Bronchial smooth muscle cell (primary cell): ENCODE data around the gene SERPINA5. TPM values are rescaled to one million over a fixed set of nuclear protein-coding genes. Genes with fewer than 3 reads are reported as not detected.

Experiments
- total RNA-seq: library from RNA; depleted of rRNA; stranded (reverse); fragments of >200 nt; gene quantifications from 2 replicates; pipeline ENCODE4 v1.2.1, GENCODE V29; 2014

SERPINA5 gene
- total RNA-seq: under 0.01 and 0.09 TPM in 2 replicates

GRCh38 chr14:94581127-94581999 is at the start of gene SERPINA5:
Gene SERPINA5 (plus strand): TSS chr14:94581426. CDS start chr14:94587363, 5,937 bp downstream.

GRCh38 chr14:94560751-94561655 is 20.2 kb upstream of the SERPINA5 start, which contains the start of gene SERPINA4:
Gene SERPINA4 (plus strand): TSS chr14:94561442. CDS start chr14:94563483, 2,041 bp downstream.

GRCh38 chr14:94612174-94612573 is 30.9 kb downstream of the SERPINA5 start, which contains the start of gene SERPINA3:
Gene SERPINA3 (plus strand): TSS chr14:94612391. CDS start chr14:94614442, 2,051 bp downstream.

Other genes starting within 250 kb of the SERPINA5 start
- gene SERPINA2, start 214.7 kb upstream of the SERPINA5 start, total RNA-seq: not detected in 2 replicates
- 0.16 and 0.26 TPM in 2 replicates for gene SERPINA1, start 192.8 kb upstream of the SERPINA5 start, total RNA-seq
- not detected in 2 replicates for gene SERPINA11, start 128.6 kb upstream of the SERPINA5 start, total RNA-seq
- gene SERPINA9, start 105.2 kb upstream of the SERPINA5 start, total RNA-seq: not detected in 2 replicates
- not detected in 2 replicates for gene SERPINA12, start 72.0 kb upstream of the SERPINA5 start, total RNA-seq
- gene SERPINA4, start 20.0 kb upstream of the SERPINA5 start, total RNA-seq: not detected in 2 replicates
- gene SERPINA3, start 31.0 kb downstream of the SERPINA5 start, total RNA-seq: 0.32 and 8.7 TPM in 2 replicates
- not detected in 2 replicates for gene GSC, start 188.7 kb downstream of the SERPINA5 start, total RNA-seq